HG03378 (cell line): ENCODE measurements around the gene PRKN.

Source experiments
- ATAC-seq: cut with Tn5 transposase; IDR thresholded peaks from one replicate; pipeline ENCODE4 v1.9.1; 2021; ENCODE audit warnings: mild to moderate bottlenecking, moderate library complexity; ENCODE audit not compliant: unreplicated experiment

PRKN gene

GRCh38 chr6:161487694-161488093, 1239.9 kb downstream of the PRKN start:
- no peak for ATAC-seq

- no peak for ATAC-seq
These were observed 1240.4 kb downstream of the PRKN start for GRCh38 chr6:161487217-161487531.

GRCh38 chr6:161486361-161487216, 1241.0 kb downstream of the PRKN start:
- no peak for ATAC-seq

DNA sequence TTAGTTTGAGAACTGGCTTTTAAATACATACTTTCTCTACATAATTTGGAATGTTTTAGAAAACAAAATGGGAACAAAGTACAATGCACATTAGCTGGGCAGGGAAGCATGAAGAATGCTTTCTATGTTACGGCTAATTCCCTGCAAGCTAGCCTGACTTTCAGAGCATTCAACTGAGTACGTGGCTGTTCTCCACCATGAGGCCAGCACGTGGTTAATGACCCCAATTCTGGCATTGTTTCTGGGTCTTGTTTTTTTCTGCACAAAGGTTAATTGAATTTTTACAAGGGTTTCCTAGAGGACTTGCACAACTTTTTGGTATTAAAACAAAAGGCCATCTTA, 1245.1 kb downstream of the PRKN start:
- ATAC-seq: no peak

DNA sequence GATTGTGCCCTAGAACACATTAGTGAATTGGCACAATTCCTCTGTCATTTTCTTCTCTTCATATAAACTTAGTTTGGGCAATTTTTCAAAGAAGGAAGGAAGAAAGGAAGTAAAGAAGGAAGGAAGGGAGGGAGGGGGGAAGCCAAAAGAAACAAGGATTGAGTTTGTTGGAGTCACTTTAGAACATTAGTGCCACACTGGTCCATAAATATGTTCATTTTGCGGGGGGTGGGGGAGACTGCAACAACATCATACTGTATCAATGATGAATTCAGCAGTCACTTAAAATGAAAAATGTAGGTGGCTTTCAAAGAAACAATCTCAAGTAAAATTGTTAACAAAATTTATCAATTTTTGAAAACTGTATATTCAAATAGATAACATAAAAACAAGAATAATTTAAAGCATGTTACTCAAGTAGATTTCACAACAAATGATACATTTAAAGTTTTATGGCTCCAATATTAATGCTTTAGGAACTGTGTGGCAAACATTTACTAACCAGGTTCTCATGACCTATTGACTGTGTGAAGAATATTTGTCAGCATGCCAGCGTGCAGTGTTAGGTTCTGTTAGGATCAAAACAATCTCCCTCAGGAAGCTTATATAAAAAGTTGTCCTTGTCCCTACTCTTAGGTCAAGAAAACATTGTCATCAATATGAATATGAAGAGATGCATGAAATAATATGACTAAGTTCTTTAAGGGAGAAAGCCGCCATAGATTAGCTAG, 1245.6 kb downstream of the PRKN start:
- ATAC-seq: no peak

DNA sequence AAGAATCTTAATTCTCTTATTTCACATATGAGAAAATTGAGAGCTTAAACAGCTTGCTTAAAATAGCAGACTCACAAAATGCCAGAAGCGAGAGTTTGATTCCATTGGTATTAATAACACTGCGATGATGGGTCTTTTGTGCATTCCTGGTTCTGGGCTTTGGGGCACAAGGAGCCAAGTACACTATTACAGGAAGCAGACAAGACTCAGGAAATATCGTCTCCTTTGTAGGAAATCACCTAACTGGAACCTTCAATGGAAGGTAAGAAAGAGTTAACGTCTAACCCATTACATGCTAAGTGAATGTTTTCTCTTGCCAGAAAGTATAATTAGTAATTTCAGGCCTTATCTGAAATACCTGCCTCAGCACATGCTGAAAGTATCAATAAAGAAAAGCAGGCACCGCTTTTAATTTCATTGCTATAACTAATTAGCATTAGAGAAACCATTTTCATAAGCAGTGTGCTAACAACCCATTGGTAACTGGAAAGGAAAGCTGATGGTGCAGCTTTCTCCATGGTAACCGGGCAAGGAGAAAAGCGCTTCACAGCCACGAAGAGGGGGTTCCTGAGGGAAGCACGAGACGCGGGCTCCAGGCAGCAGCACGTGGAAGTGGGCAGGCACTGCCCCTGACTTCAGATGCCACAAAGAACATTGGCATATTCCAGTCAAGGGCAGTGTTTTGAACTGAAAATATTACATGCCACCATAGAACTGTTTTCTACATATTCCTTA, 1247.0 kb downstream of the PRKN start:
- ATAC-seq: no peak

DNA sequence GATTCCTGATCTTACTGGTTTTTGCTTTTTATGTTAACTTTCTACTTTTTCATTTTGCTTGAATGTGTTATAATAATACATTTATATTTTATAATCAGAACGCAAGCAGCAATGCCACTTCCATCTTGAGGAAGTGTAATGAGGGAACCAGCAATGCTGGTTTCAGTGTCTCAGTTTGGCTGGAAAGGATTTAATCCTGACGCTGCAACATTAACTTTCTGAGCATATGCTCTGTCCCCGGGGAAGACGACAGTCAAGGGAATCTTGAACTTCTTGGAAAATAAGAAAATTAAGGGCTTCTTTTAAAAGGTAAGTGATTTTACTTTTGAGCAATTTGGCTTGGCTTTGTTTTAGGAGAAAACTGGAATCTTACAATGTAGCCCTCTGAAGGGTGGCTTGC, 1248.2 kb downstream of the PRKN start:
- no peak for ATAC-seq

DNA sequence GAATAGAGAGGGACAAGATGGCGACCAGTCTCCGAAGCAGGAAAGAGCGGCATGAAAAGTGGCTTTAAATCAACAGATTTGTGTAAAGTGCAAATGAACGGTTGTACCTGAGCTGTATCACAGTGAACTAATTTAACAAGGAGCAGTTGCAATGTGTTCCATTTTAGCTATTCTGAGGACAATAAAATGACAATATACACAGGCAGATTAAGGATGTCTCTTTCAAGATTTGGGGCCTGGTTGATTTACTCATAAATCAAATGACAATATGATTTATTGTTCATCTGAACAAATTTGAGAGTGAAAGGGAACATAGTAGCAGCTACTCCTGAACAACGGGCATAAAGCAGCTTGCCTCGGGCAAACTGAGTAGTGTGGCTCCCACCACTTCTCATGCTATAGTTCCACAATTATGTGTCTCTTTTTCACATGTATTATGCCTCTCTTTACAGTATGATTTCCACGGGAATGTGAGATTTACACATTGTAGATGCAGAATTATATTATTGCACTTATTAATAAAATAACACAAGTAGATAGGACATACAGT, 1249.6 kb downstream of the PRKN start:
- no peak for ATAC-seq

GRCh38 chr6:161476711-161477110, 1250.9 kb downstream of the PRKN start:
- no peak for ATAC-seq

- no peak for ATAC-seq
These were observed 1262.2 kb downstream of the PRKN start for GRCh38 chr6:161465403-161465802.

- no peak for ATAC-seq
These were observed 1264.5 kb downstream of the PRKN start for GRCh38 chr6:161463071-161463470.

DNA sequence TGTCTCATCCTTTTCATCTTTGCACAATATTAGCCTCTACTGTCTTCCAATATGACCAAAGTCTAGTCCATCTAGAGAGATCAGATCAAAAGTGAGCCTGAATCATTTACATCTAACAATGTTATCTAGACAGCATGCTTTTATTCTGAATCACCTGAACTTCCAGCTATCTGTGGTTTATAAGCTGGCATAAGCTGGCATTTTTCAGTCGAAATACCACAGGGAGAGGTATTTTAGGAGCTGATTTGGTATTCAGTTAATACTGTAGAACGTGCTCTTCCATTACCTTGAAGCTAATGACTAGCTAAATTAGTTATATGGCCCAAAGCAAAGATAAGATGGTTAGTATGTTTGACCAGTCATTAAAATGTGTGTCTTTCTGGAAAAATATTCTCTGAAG, 1265.4 kb downstream of the PRKN start:
- ATAC-seq: no peak

DNA sequence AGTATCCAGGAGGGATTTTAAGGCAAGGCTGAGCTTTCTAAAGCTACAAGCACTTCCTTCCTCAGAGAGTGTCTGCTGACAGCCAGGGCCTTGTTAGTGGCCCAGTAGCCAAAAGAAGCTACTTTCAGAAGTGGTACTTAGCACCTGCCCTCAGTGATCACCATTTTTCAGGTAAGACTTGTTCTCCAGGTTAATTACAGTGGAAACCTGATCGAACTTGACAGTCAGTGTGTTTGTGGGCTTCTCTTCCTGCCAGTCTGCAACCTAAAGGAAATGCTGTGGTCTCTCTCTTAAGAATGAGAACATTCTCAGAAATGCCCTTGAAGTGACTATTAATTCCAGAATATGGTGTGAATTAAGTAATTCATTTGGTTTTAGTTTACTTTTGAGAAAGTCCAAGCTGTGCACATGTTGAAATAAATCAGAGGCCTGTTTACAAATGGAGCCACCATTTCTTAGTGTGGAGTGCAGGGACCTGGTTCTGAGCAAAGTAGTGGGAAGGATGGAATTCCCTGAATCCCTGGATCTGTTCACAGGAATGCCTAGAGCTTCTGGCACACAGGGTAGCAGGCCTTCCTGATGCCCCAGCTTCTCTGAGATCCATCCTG, 1268.5 kb downstream of the PRKN start:
- no peak for ATAC-seq

DNA sequence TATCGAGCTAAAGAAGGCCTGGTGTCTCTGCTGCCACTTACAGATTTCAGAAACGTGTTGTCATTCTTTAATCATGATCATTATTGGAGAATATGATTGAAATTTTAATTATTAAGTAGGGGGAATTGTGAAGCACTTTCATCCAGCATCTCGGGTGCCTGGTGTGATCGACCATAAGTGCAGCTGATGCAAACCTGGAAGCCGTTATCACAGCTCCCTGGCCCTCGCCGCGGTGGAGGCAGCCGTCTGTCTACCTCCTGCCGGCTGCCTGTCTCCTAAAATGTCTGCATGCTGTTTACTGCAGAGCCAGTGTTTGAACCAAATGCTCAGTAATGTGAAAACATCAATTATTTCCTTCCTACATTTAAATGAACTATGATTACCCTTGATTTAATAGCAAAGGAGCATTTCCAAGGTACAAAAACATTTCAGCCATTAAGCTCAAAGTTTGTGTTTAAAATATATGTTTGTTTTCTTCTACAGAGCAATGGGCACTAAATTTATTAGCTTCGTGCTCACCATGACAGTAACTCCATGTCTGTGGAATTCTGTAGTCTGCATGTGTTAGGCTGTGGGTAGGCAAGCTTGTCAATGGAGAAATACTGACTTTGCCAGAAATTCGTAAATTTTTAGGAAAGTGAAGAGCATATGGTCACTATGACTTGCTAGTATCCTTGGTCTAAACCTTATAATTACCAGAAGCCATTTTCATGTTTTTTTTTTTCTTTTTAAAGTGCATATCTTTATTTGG, 1269.2 kb downstream of the PRKN start:
- no peak for ATAC-seq

DNA sequence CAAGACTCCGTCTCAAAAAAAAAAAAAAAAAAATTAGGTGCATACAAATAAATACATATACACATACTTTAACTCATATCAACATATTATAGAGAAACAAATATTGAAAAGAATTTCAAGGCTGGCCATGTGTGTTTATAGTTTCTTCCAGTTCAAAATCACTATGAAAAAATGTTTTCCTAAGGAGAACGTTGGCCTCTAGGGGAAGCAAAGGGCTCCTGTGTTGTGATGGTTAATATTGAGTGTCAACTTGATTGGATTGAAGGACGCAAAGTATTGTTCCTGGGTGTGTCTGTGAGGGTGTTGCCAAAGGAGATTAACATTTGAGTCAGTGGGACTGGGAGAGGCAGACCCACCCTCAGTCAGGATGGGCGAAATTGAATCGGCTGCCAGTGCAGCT, 1271.7 kb downstream of the PRKN start:
- ATAC-seq: no peak

- ATAC-seq: no peak
These were observed 1274.0 kb downstream of the PRKN start for GRCh38 chr6:161453558-161453957.

GRCh38 chr6:161452241-161452640, 1275.3 kb downstream of the PRKN start:
- ATAC-seq: no peak

GRCh38 chr6:161449521-161449920, 1278.0 kb downstream of the PRKN start:
- ATAC-seq: no peak

DNA sequence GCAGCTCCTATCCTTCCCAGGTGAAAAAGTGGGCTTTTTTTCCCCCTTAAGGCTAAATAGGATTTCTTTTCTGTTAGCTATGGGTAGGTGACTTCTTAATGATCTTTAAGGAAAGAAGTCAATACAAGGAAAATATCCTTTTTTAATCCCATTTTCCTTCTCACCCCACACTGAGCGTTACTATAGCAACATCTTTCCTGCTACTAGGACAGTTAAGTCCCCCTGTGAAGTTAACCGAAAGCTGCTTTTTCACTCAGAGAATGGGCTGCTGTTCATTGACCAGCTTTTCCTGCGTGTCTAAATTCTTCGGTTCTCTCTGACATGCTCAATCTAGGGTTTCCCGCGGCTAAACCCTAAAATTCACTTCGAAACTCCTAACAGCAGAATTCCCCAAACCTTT, 1280.6 kb downstream of the PRKN start:
- ATAC-seq: no peak

DNA sequence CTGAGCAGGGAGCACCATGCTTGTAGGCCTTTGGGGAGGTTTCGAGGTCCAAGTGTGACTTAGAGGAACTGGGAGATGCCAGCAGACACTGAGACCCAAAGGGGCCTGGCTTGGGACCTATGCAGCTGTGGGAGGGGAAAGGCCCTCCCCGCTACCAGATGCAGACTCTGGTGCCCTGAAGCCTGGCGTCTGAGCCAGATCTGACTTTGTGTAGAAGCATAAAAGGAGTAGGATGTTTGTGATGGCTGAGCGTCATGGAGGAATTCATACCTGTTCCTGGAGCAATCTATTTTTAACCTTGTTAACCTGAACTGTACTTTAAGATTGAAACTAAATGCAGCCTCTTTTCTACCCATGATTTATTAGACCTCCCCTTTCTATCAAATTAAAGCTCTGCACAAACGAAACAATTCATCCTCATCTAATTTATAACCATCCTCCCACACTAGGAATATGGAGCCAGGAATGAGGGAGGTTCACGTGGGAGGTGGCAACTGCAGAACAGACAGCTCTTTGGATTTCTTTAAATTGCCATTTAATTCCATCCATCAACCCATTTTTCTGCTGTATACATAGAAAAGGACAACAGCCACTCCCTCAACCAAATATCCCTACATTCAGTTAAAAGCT, 1281.2 kb downstream of the PRKN start:
- ATAC-seq: no peak
